HepG2 (cell line): ENCODE measurements around the gene KRT3. TPM values are rescaled to one million over a fixed set of nuclear protein-coding genes. Genes with fewer than 3 reads are reported as not detected.

Experiments used
- ATAC-seq: fragments of 200-7000 bp; cut with Tn5 transposase; 3 replicates; pipeline ENCODE4 v1.9.1; 2020; ENCODE audit warnings: mild to moderate bottlenecking, moderate library complexity
- BruUV-seq: library from RNA; stranded (reverse); fragments of 400-500 nt; replicated peaks from 2 replicates; lab custom pipeline; 2021; lab: Mats Ljungman, UMichigan
- CTCF ChIA-PET: fragments of 300-600 bp; formaldehyde crosslinking; extraction: SDS; loops from one replicate; lab custom pipeline; 2021; ENCODE audit warnings: low total read pairs, inconsistent platforms, low intra/inter-chr PET ratio; lab: Yijun Ruan, JAX
- POLR2A ChIA-PET: fragments of 350-600 bp; sonication (Branson Sonifier 250); formaldehyde crosslinking; loops from one replicate; lab custom pipeline; 2020; ENCODE audit warnings: antibody characterized with exemption, inconsistent platforms; lab: Yijun Ruan, JAX
- DNase-seq: peaks from one replicate; pipeline ENCODE4 v3.0.0-alpha.2; 2015; ENCODE audit warnings: low spot score
- FAIRE-seq: peaks from 3 replicates; lab custom pipeline; 2011; peaks lifted over from hg19 to GRCh38; lab: Jason Lieb, UNC
- H2AFZ ChIP-seq: one replicate; pipeline ENCODE4 v1.6.1; 2011; ENCODE audit warnings: low read length, inconsistent platforms
- H3K27ac ChIP-seq: fragments of 300-600 bp; 3 replicates; pipeline ENCODE4 v1.8.0; 2011; ENCODE audit warnings: mixed run types, mild to moderate bottlenecking, mixed read lengths, low read length, inconsistent platforms; ENCODE audit not compliant: insufficient read depth; ENCODE audit errors: extremely low read length
- H3K27me3 ChIP-seq, 2 experiments: fragments of 200-600 bp in 1 of 2; 2 replicates in 1 of 2; 3 replicates in 1 of 2; pipeline versions ENCODE4 v1.6.0 to v1.8.0; 2011; ENCODE audit warnings: low read length in 2 of 2, mild to moderate bottlenecking in 2 of 2, moderate library complexity in 2 of 2, inconsistent platforms in 1 of 2; ENCODE audit not compliant: insufficient read depth in 2 of 2, control insufficient read depth in 1 of 2
- H3K36me3 ChIP-seq, 2 experiments: fragments of 200-600 bp in 1 of 2; replicated peaks in 1 of 2; 2 replicates in 1 of 2; 3 replicates in 1 of 2; pipeline versions ENCODE4 v1.5.1 to v1.8.0; 2011; ENCODE audit warnings: low read length in 2 of 2, inconsistent platforms in 1 of 2; ENCODE audit not compliant: insufficient read depth in 2 of 2, control insufficient read depth in 1 of 2
- H3K4me1 ChIP-seq: 2 replicates; pipeline ENCODE4 v1.5.1; 2012; ENCODE audit warnings: low read length, inconsistent platforms; ENCODE audit not compliant: insufficient read depth
- H3K4me2 ChIP-seq: 2 replicates; pipeline ENCODE4 v1.6.0; 2011; ENCODE audit warnings: low read depth, low read length, inconsistent platforms
- H3K4me3 ChIP-seq, 3 experiments: fragments of 200-600 bp in 1 of 3; sonication (generic), shearing (Covaris generic) in 1 of 3; replicated peaks in 1 of 3; 2 replicates each; pipeline ENCODE4 v1.5.1; 2011 to 2016; ENCODE audit warnings: low read length in 3 of 3, inconsistent platforms in 2 of 3, low read depth in 2 of 3, mild to moderate bottlenecking in 2 of 3, control low read depth in 1 of 3, mixed read lengths in 1 of 3; ENCODE audit not compliant: insufficient read depth in 1 of 3
- H3K79me2 ChIP-seq: one replicate; pipeline ENCODE4 v1.6.1; 2011; ENCODE audit warnings: low read length, inconsistent platforms; ENCODE audit not compliant: insufficient read depth
- H3K9ac ChIP-seq: 2 replicates; pipeline ENCODE4 v1.6.0; 2011; ENCODE audit warnings: mild to moderate bottlenecking, low read depth, low read length, inconsistent platforms; ENCODE audit not compliant: insufficient read depth
- H3K9me3 ChIP-seq: 2 replicates; pipeline ENCODE4 v1.5.1; 2012; ENCODE audit warnings: mild to moderate bottlenecking, low read length
- H4K20me1 ChIP-seq: 2 replicates; pipeline ENCODE4 v1.6.0; 2011; ENCODE audit warnings: inconsistent platforms, mild to moderate bottlenecking, low read length, moderate library complexity; ENCODE audit not compliant: insufficient read depth
- BRF2 ChIP-seq: sonication (generic); formaldehyde crosslinking; IDR thresholded peaks from 2 replicates; pipeline ENCODE4 v1.8.1; 2022; ENCODE audit warnings: mild to moderate bottlenecking, missing genetic modification reagents
- CBFB ChIP-seq: sonication (generic); formaldehyde crosslinking; IDR thresholded peaks from 2 replicates; pipeline ENCODE4 v1.4.0; 2020; ENCODE audit warnings: missing genetic modification reagents
- EHMT2 ChIP-seq: fragments of 200-600 bp; sonication (generic); IDR thresholded peaks from 2 replicates; pipeline ENCODE4 v1.7.0; 2017; ENCODE audit warnings: antibody characterized with exemption, low read depth, low read length, borderline replicate concordance
- FOXA3 ChIP-seq: IDR thresholded peaks from 2 replicates; pipeline ENCODE4 v1.6.1; 2016; ENCODE audit warnings: missing genetic modification reagents, missing compliant biosample characterization
- GZF1 ChIP-seq: sonication (generic); formaldehyde crosslinking; IDR thresholded peaks from 2 replicates; pipeline ENCODE4 v1.5.1; 2020; ENCODE audit warnings: mild to moderate bottlenecking, missing genetic modification reagents
- MNT ChIP-seq: fragments of 450-650 bp; IDR thresholded peaks from 2 replicates; pipeline ENCODE4 v1.6.1; 2016
- NCOR1 ChIP-seq: fragments of 200-600 bp; sonication (generic); IDR thresholded peaks from 2 replicates; pipeline ENCODE4 v1.7.0; 2017; ENCODE audit warnings: antibody characterized with exemption, low read length, borderline replicate concordance
- SATB2 ChIP-seq: sonication (generic); formaldehyde crosslinking; IDR thresholded peaks from 2 replicates; pipeline ENCODE4 v1.5.0; 2020; ENCODE audit warnings: missing genetic modification reagents
- SCMH1 ChIP-seq: sonication (generic); formaldehyde crosslinking; IDR thresholded peaks from 2 replicates; pipeline ENCODE4 v1.9.0; 2021; ENCODE audit warnings: missing genetic modification reagents, mild to moderate bottlenecking, borderline replicate concordance
- SMARCE1 ChIP-seq: fragments of 450-650 bp; IDR thresholded peaks from 2 replicates; pipeline ENCODE4 v1.6.1; 2017; ENCODE audit warnings: borderline replicate concordance
- TRIM22 ChIP-seq: fragments of 450-650 bp; IDR thresholded peaks from 2 replicates; pipeline ENCODE4 v1.6.1; 2017
- ZNF136 ChIP-seq: sonication (generic); formaldehyde crosslinking; IDR thresholded peaks from 2 replicates; pipeline ENCODE4 v1.8.1; 2022; ENCODE audit warnings: low read depth, mild to moderate bottlenecking, moderate library complexity, missing genetic modification reagents
- ZNF33B ChIP-seq: sonication (generic); formaldehyde crosslinking; IDR thresholded peaks from 2 replicates; pipeline ENCODE4 v1.5.1; 2020; ENCODE audit warnings: mild to moderate bottlenecking, missing genetic modification reagents
- ZNF549 ChIP-seq: sonication (generic); formaldehyde crosslinking; IDR thresholded peaks from 2 replicates; pipeline ENCODE4 v1.5.0; 2020; ENCODE audit warnings: missing genetic modification reagents
- ZNF552 ChIP-seq: sonication (generic); formaldehyde crosslinking; IDR thresholded peaks from 2 replicates; pipeline ENCODE4 v1.9.0; 2022; ENCODE audit warnings: missing genetic modification reagents, mild to moderate bottlenecking, borderline replicate concordance
- ZNF598 ChIP-seq: sonication (generic); formaldehyde crosslinking; IDR thresholded peaks from 2 replicates; pipeline ENCODE4 v1.5.1; 2020; ENCODE audit warnings: mild to moderate bottlenecking, missing genetic modification reagents, borderline replicate concordance
- ZNF839 ChIP-seq: sonication (generic); formaldehyde crosslinking; IDR thresholded peaks from 2 replicates; pipeline ENCODE4 v1.4.0; 2020; ENCODE audit warnings: missing genetic modification reagents, mild to moderate bottlenecking, borderline replicate concordance
- ZZZ3 ChIP-seq: sonication (generic); formaldehyde crosslinking; IDR thresholded peaks from 2 replicates; pipeline ENCODE4 v1.4.0; 2020; ENCODE audit warnings: missing genetic modification reagents, mild to moderate bottlenecking, borderline replicate concordance
- in situ Hi-C: cut with HindIII; loops from 2 replicates; pipeline ENCODE4 v1.10.0; 2017; ENCODE audit warnings: low pct_unique_long_range_greater_than_20kb; ENCODE audit not compliant: extremely low pct_ligation_motif_present
- intact Hi-C: fragments of 100-400 bp; cut with micrococcal nuclease; formaldehyde crosslinking; loops from one replicate; pipeline ENCODE4 v1.10.0; 2022; ENCODE audit not compliant: unreplicated experiment
- polyA plus RNA-seq, 8 experiments: library from polyadenylated mRNA; depleted of rRNA in 3 of 8; stranded (reverse) in 7 of 8; unstranded in 1 of 8; fragments of >200 nt; fragmentation: Illumina TruSeq in 4 of 8; extraction: Trizol in 4 of 8; gene quantifications; 2 replicates each; pipeline versions ENCODE4 v1.2.1 to v1.2.3, GENCODE V29; 2011 to 2016; ENCODE audit warnings: low read depth in 4 of 8, missing spikeins in 1 of 8, mixed read lengths in 1 of 8; ENCODE audit not compliant: insufficient read depth in 1 of 8
- total RNA-seq, 5 experiments: library from RNA; depleted of rRNA; stranded (reverse); fragments of >200 nt; fragmentation: Illumina TruSeq; extraction: Trizol; gene quantifications; 2 replicates each; pipeline ENCODE4 v1.2.3, GENCODE V29; 2016; ENCODE audit warnings: low read depth in 1 of 5

Gene KRT3
- total and polyA plus RNA-seq, 2 of the 13 experiments (the other 11 are each of a cell fraction or from before 2014, with no cell fraction given), result not detected

- H4K20me1 ChIP-seq, result no peaks in the 10 kb centered on the region
- in situ Hi-C loops (no loop called here), intact Hi-C loops (no loop called here)
- no peak overlapping the region for H3K4me3 ChIP-seq
- FAIRE-seq (no peak), ATAC-seq (no peak), DNase-seq (no peak)
- H3K9me3 ChIP-seq, result no peaks in the 10 kb centered on the region
- H3K27ac ChIP-seq, result no peak overlapping the region
- H3K27me3 ChIP-seq, result no peaks in the 10 kb centered on the region
- H3K4me1 ChIP-seq, result no peaks in the 10 kb centered on the region
- H3K4me2 ChIP-seq, result no peak overlapping the region
- no TSS peak for BruUV-seq
- ChIA-PET POLR2A (no interaction called here), CTCF (no interaction called here)
- no peak overlapping the region for H3K9ac ChIP-seq
- TF ChIP-seq EHMT2 (no peak), SATB2 (CRISPR knock-in tag) (no peak), MNT (no peak), SCMH1 (CRISPR knock-in tag) (no peak), BRF2 (no peak), ZNF33B (CRISPR knock-in tag) (no peak), SMARCE1 (no peak), ZNF549 (CRISPR knock-in tag) (no peak), ZZZ3 (CRISPR knock-in tag) (no peak), ZNF552 (no peak), GZF1 (CRISPR knock-in tag) (no peak), CBFB (CRISPR knock-in tag) (no peak), NCOR1 (no peak), ZNF136 (no peak), FOXA3 (CRISPR knock-in tag) (no peak), TRIM22 (no peak), ZNF839 (CRISPR knock-in tag) (no peak), ZNF598 (CRISPR knock-in tag) (no peak)
- no peaks in the 10 kb centered on the region for H3K36me3 ChIP-seq
- H3K79me2 ChIP-seq, result no peaks in the 10 kb centered on the region
- no peak overlapping the region for H2AFZ ChIP-seq
Observed at GRCh38 chr12:52754135-52754534, 41.8 kb downstream of the KRT3 start.
